Endothelial cell of umbilical vein (primary cell): ENCODE results near the gene ANGPTL5. TPM values are rescaled to one million over a fixed set of nuclear protein-coding genes. Genes with fewer than 3 reads are reported as not detected.

Experiments
- BruUV-seq: library from RNA; stranded (reverse); fragments of 400-500 nt; replicated peaks from 2 replicates; lab custom pipeline; 2021; lab: Mats Ljungman, UMichigan
- CTCF ChIA-PET: fragments of 300-600, 350-600 bp; sonication (Branson Sonifier 250); formaldehyde crosslinking; loops from one replicate; lab custom pipeline; 2021; ENCODE audit warnings: antibody characterized with exemption, inconsistent platforms; lab: Charles Lee
- POLR2A ChIA-PET: fragments of 300-600, 350-600 bp; sonication (Branson Sonifier 250); formaldehyde crosslinking; loops from one replicate; lab custom pipeline; 2021; ENCODE audit warnings: antibody characterized with exemption, inconsistent platforms; lab: Charles Lee
- DNase-seq: peaks from one replicate; pipeline ENCODE4 v3.0.0-alpha.2; 2011; ENCODE audit warnings: low read depth, low spot score
- FAIRE-seq: peaks from 2 replicates; lab custom pipeline; 2011; peaks lifted over from hg19 to GRCh38; lab: Jason Lieb, UNC
- H2AFZ ChIP-seq: 2 replicates; pipeline ENCODE4 v1.6.0; 2012; ENCODE audit warnings: low read depth, low read length, control low read depth, inconsistent platforms
- H3K27ac ChIP-seq: 2 replicates; pipeline ENCODE4 v1.5.1; 2011; ENCODE audit warnings: low read depth, mild to moderate bottlenecking, control low read depth, low read length, moderate library complexity; ENCODE audit not compliant: insufficient read depth
- H3K27me3 ChIP-seq, 2 experiments: 2 replicates each; pipeline versions ENCODE4 v1.6.0 to v1.6.1; 2011; ENCODE audit warnings: low read length in 2 of 2, mixed read lengths in 1 of 2; ENCODE audit not compliant: control insufficient read depth in 2 of 2, insufficient read depth in 2 of 2
- H3K36me3 ChIP-seq, 2 experiments: 2 replicates in 1 of 2; 3 replicates in 1 of 2; pipeline ENCODE4 v1.5.1; 2011; ENCODE audit warnings: low read length in 2 of 2, mild to moderate bottlenecking in 1 of 2, moderate library complexity in 1 of 2; ENCODE audit not compliant: control insufficient read depth in 2 of 2, insufficient read depth in 2 of 2; ENCODE audit errors: extremely low read depth in 1 of 2
- H3K4me1 ChIP-seq: 3 replicates; pipeline ENCODE4 v1.5.1; 2011; ENCODE audit warnings: mild to moderate bottlenecking, low read length; ENCODE audit not compliant: control insufficient read depth, insufficient read depth; ENCODE audit errors: extremely low read depth
- H3K4me2 ChIP-seq: 2 replicates; pipeline ENCODE4 v1.6.1; 2011; ENCODE audit warnings: low read length, control low read depth, mixed read lengths; ENCODE audit not compliant: insufficient read depth
- H3K4me3 ChIP-seq, 3 experiments: fragments of 200-600 bp in 1 of 3; sonication (generic), shearing (Covaris generic) in 1 of 3; replicated peaks in 1 of 3; 2 replicates each; pipeline ENCODE4 v1.5.1; 2011 to 2016; ENCODE audit warnings: control low read depth in 3 of 3, low read length in 3 of 3, mild to moderate bottlenecking in 2 of 3, inconsistent platforms in 1 of 3, low read depth in 1 of 3, moderate library complexity in 1 of 3; ENCODE audit not compliant: insufficient read depth in 1 of 3
- H3K79me2 ChIP-seq: 2 replicates; pipeline ENCODE4 v1.6.0; 2012; ENCODE audit warnings: low read length, inconsistent platforms; ENCODE audit not compliant: control insufficient read depth, insufficient read depth
- H3K9ac ChIP-seq: replicated peaks from 2 replicates; pipeline ENCODE3; 2011; ENCODE audit warnings: low read length, control low read depth; ENCODE audit not compliant: insufficient read depth; ENCODE audit errors: extremely low read depth
- H3K9me1 ChIP-seq: replicated peaks from 3 replicates; pipeline ENCODE4 v1.6.0; 2011; ENCODE audit warnings: mild to moderate bottlenecking, low read length; ENCODE audit not compliant: control insufficient read depth, insufficient read depth; ENCODE audit errors: extremely low read depth
- H3K9me3 ChIP-seq: replicated peaks from 2 replicates; pipeline ENCODE4 v1.5.1; 2012; ENCODE audit warnings: low read length, inconsistent platforms; ENCODE audit not compliant: control insufficient read depth, insufficient read depth
- H4K20me1 ChIP-seq: replicated peaks from 2 replicates; pipeline ENCODE3; 2011; ENCODE audit warnings: mild to moderate bottlenecking, low read length; ENCODE audit not compliant: control insufficient read depth, insufficient read depth; ENCODE audit errors: extremely low read depth
- CTCF ChIP-seq, 2 donors: IDR thresholded peaks; 1 replicate in 1 of 2; 2 replicates in 1 of 2; pipeline ENCODE4 v1.5.1; 2011; ENCODE audit warnings: low read length in 2 of 2, mild to moderate bottlenecking in 2 of 2, moderate library complexity in 2 of 2, control low read depth in 1 of 2, inconsistent platforms in 1 of 2, low read depth in 1 of 2; ENCODE audit not compliant: insufficient read depth in 1 of 2; ENCODE audit errors: extremely low read depth in 1 of 2
- EZH2 ChIP-seq: IDR thresholded peaks from 2 replicates; pipeline ENCODE4 v1.6.1; 2012; ENCODE audit warnings: borderline replicate concordance, low read depth, mild to moderate bottlenecking, moderate library complexity, low read length, inconsistent platforms; ENCODE audit not compliant: severe bottlenecking
- FOS ChIP-seq: IDR thresholded peaks from 2 replicates; pipeline ENCODE4 v1.6.1; 2011; ENCODE audit warnings: mild to moderate bottlenecking, low read length, moderate library complexity, borderline replicate concordance; ENCODE audit not compliant: insufficient read depth
- GATA2 ChIP-seq: IDR thresholded peaks from 2 replicates; pipeline ENCODE4 v1.7.0; 2011; ENCODE audit warnings: low read depth, mild to moderate bottlenecking, moderate library complexity, mixed read lengths, low read length; ENCODE audit not compliant: insufficient read length, insufficient read depth
- JUN ChIP-seq: IDR thresholded peaks from 2 replicates; pipeline ENCODE4 v1.6.1; 2011; ENCODE audit warnings: borderline replicate concordance, low read depth; ENCODE audit not compliant: insufficient read length, insufficient read depth
- MAX ChIP-seq: IDR thresholded peaks from 2 replicates; pipeline ENCODE4 v1.6.1; 2011; ENCODE audit not compliant: insufficient read depth, insufficient read length
- MYC ChIP-seq: IDR thresholded peaks from one replicate; pipeline ENCODE4 v1.6.1; 2011; ENCODE audit warnings: mild to moderate bottlenecking, low read depth, low read length
- POLR2A ChIP-seq: IDR thresholded peaks from 2 replicates; pipeline ENCODE4 v1.6.1; 2012; ENCODE audit warnings: low read depth, mild to moderate bottlenecking, control low read depth, low read length
- dilution Hi-C: fragments of 300-500 bp; cut with MboI; formaldehyde crosslinking; loops from one replicate; pipeline ENCODE4 v1.15.0; 2019; ENCODE audit warnings: low sequenced_read_pairs; ENCODE audit not compliant: extremely low pct_ligation_motif_present
- intact Hi-C: fragments of 100-400 bp; cut with micrococcal nuclease; formaldehyde crosslinking; loops from one replicate; pipeline ENCODE4 v1.10.0; 2022
- polyA plus RNA-seq, 4 experiments: library from polyadenylated mRNA; depleted of rRNA in 3 of 4; stranded (reverse) in 3 of 4; unstranded in 1 of 4; fragments of >200 nt; gene quantifications; 2 replicates each; pipeline versions ENCODE4 v1.2.1 to v1.2.3, GENCODE V29; 2011 to 2012; ENCODE audit warnings: missing spikeins in 1 of 4
- total RNA-seq: library from RNA; stranded (reverse); gene quantifications from 2 replicates; pipeline ENCODE4 v1.2.3, GENCODE V29; 2021

The ANGPTL5 gene
- total and polyA plus RNA-seq, 2 donors (not counting 3 experiments of a cell fraction or from before 2014, with no cell fraction given): 0.12 TPM; not detected in 1

GRCh38 chr11:101848262-101848661 lies 68.1 kb downstream of the ANGPTL5 start:
- ChIA-PET CTCF (interaction anchor here (1.2 to 1.6 kb wide), 2 partner anchors 160 to 1272 kb away, joined by 4 read pairs; no protein-coding TSS in a partner anchor), POLR2A (no interaction called here)
- Histone ChIP-seq H2AFZ (no peak overlapping the region), H3K27ac (no peak overlapping the region), H3K36me3 (no peaks in the 10 kb centered on the region), H3K79me2 (no peaks in the 10 kb centered on the region), H3K9me1 (no peaks in the 10 kb centered on the region), H3K4me1 (no peaks in the 10 kb centered on the region), H3K27me3 (no peaks in the 10 kb centered on the region), H4K20me1 (no peaks in the 10 kb centered on the region), H3K4me3 (no peak overlapping the region), H3K9me3 (no peaks in the 10 kb centered on the region), H3K4me2 (no peak overlapping the region), H3K9ac (no peak overlapping the region)
- DNase-seq (peak; percentile 8), FAIRE-seq (no peak)
- dilution Hi-C loops: no loop called here
- no TSS peak for BruUV-seq
- TF ChIP-seq POLR2A (no peak), CTCF (IDR thresholded peaks at IDR 0.05; ENCODE audit: extremely low read depth in 1 of 2, insufficient read depth in 1 of 2, low read depth in 1 of 2, low read length in 2 of 2) (peak in 1 of 2 donors; percentile 15), EZH2 (no peak), GATA2 (no peak), MAX (no peak)
- intact Hi-C loops: loop anchor here (2.0 to 10.0 kb wide), 6 partner anchors 86 to 1271 kb away; no protein-coding TSS in a partner anchor

- no TSS peak for BruUV-seq
- CTCF ChIA-PET: no interaction called here
- TF ChIP-seq EZH2: no peak
- TF ChIP-seq MYC: no peak
- TF ChIP-seq GATA2: no peak
- TF ChIP-seq FOS: no peak
- no peak for TF ChIP-seq JUN
- TF ChIP-seq POLR2A: no peak
Measured at GRCh38 chr11:101844608-101845007, 71.7 kb downstream of the ANGPTL5 start.

More at GRCh38 chr11:101844608-101845007, 71.7 kb downstream of the ANGPTL5 start:
- H3K4me3 ChIP-seq: no peak overlapping the region
- no peaks in the 10 kb centered on the region for H3K9me1 ChIP-seq
- H3K27me3 ChIP-seq: no peaks in the 10 kb centered on the region
- H3K9ac ChIP-seq: no peak overlapping the region
- dilution Hi-C loops: no loop called here
- H3K9me3 ChIP-seq: no peaks in the 10 kb centered on the region
- H3K36me3 ChIP-seq: no peaks in the 10 kb centered on the region
- DNase-seq (no peak), FAIRE-seq (no peak)
- H3K4me2 ChIP-seq: no peak overlapping the region
- H3K27ac ChIP-seq: no peak overlapping the region
- no peak overlapping the region for H2AFZ ChIP-seq
- H4K20me1 ChIP-seq: no peaks in the 10 kb centered on the region
- intact Hi-C loops: loop anchor here (5.0 to 10.0 kb wide), 3 partner anchors 82 to 1267 kb away; no protein-coding TSS in a partner anchor
- H3K79me2 ChIP-seq: no peaks in the 10 kb centered on the region
- H3K4me1 ChIP-seq: no peaks in the 10 kb centered on the region
- POLR2A ChIA-PET: no interaction called here
